Measurements from ENCODE around the gene ETV1.

- TF ChIP-seq, protein P1, sequence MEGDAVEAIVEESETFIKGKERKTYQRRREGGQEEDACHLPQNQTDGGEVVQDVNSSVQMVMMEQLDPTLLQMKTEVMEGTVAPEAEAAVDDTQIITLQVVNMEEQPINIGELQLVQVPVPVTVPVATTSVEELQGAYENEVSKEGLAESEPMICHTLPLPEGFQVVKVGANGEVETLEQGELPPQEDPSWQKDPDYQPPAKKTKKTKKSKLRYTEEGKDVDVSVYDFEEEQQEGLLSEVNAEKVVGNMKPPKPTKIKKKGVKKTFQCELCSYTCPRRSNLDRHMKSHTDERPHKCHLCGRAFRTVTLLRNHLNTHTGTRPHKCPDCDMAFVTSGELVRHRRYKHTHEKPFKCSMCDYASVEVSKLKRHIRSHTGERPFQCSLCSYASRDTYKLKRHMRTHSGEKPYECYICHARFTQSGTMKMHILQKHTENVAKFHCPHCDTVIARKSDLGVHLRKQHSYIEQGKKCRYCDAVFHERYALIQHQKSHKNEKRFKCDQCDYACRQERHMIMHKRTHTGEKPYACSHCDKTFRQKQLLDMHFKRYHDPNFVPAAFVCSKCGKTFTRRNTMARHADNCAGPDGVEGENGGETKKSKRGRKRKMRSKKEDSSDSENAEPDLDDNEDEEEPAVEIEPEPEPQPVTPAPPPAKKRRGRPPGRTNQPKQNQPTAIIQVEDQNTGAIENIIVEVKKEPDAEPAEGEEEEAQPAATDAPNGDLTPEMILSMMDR (IDR thresholded peaks at IDR 0.05): no peak
- TF ChIP-seq POLR2A (IDR thresholded peaks at IDR 0.05): no peak
These were observed 133.5 kb downstream of the ETV1 start for GRCh38 chr7:13856012-13856411.

Measured in right lobe of liver (tissue), 4 donors.